ENCODE data around the gene DOCK4. TPM values are rescaled to one million over a fixed set of nuclear protein-coding genes. Genes with fewer than 3 reads are reported as not detected.
"Not testable (repeated sequence)": the region's sequence is repeated elsewhere in the genome, so short reads cannot be mapped to it uniquely, and the experiment has no call there.

DOCK4 gene
- polyA plus RNA-seq, 2 of the 4 experiments (the other 2 are of a cell fraction): 13.7 to 15.7 TPM

DNA sequence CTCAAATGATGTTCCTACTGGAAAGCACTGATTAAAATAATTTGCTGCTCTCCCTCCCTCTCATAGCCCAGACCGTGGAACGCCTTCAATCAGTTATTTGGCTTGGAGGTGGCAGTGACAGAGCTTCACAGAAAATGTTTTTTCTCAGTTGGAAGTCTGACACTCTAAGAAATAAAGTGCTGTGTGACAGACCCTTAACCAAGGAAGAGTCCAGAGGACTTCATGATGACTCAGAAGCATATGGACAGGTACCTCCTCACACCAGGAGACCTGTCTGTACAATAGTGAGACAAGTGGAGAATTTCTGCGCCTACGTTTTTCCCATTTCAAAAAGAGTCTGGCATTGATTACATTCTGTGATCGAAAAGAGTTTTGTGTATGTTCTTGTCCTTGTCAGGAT is 295.5 kb downstream of the DOCK4 start:
- ATAC-seq (no peak), FAIRE-seq (no peak), DNase-seq (ENCODE audit: low read depth in 1 of 2, low spot score in 1 of 2) (no peak)
- 87% methylated on average over 5 of the region's 5 CpGs for WGBS (ENCODE audit: missing lambda C conversion rate)
- CTCF ChIA-PET: no interaction called here
- no peak overlapping the region for H3K27ac ChIP-seq
- POLR2A ChIA-PET: no interaction called here
- H3K9me3 ChIP-seq: no peaks in the 10 kb centered on the region
- H3K4me3 ChIP-seq: no peak overlapping the region
- no peaks in the 10 kb centered on the region for H3K4me1 ChIP-seq
- no peak overlapping the region for H3K4me2 ChIP-seq
- TF ChIP-seq CHD4 (IDR thresholded peaks at IDR 0.05; ENCODE audit: borderline replicate concordance) (no peak), GATA3 (IDR thresholded peaks at IDR 0.05; ENCODE audit: borderline replicate concordance) (no peak), RARB (CRISPR knock-in tag; IDR thresholded peaks at IDR 0.05) (no peak), CEBPB (IDR thresholded peaks at IDR 0.05) (no peak), MAZ (IDR thresholded peaks at IDR 0.05; ENCODE audit: borderline replicate concordance, low read depth, low read length) (no peak), TFCP2L1 (CRISPR knock-in tag; IDR thresholded peaks at IDR 0.05) (no peak), HEYL (CRISPR knock-in tag; IDR thresholded peaks at IDR 0.05) (no peak), RCOR1 (IDR thresholded peaks at IDR 0.05; ENCODE audit: low read depth, low read length) (no peak), EP300 (IDR thresholded peaks at IDR 0.05) (no peak), MYC (IDR thresholded peaks at IDR 0.05; ENCODE audit: borderline replicate concordance, low read length) (no peak), HOXA7 (CRISPR knock-in tag; IDR thresholded peaks at IDR 0.05) (no peak), ZC3H11A (IDR thresholded peaks at IDR 0.05) (no peak), ZFP36 (IDR thresholded peaks at IDR 0.05; ENCODE audit: borderline replicate concordance, partially characterized antibody) (no peak), USF2 (IDR thresholded peaks at IDR 0.05) (no peak), HOXB13 (CRISPR knock-in tag; IDR thresholded peaks at IDR 0.05; ENCODE audit: low read depth) (no peak), ESRRA (IDR thresholded peaks at IDR 0.05; ENCODE audit: borderline replicate concordance, low read length) (no peak)
- TF ChIP-seq, protein P1, sequence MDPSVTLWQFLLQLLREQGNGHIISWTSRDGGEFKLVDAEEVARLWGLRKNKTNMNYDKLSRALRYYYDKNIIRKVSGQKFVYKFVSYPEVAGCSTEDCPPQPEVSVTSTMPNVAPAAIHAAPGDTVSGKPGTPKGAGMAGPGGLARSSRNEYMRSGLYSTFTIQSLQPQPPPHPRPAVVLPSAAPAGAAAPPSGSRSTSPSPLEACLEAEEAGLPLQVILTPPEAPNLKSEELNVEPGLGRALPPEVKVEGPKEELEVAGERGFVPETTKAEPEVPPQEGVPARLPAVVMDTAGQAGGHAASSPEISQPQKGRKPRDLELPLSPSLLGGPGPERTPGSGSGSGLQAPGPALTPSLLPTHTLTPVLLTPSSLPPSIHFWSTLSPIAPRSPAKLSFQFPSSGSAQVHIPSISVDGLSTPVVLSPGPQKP (IDR thresholded peaks at IDR 0.05; ENCODE audit: low read depth, low read length): no peak
- TF ChIP-seq, protein P2, sequence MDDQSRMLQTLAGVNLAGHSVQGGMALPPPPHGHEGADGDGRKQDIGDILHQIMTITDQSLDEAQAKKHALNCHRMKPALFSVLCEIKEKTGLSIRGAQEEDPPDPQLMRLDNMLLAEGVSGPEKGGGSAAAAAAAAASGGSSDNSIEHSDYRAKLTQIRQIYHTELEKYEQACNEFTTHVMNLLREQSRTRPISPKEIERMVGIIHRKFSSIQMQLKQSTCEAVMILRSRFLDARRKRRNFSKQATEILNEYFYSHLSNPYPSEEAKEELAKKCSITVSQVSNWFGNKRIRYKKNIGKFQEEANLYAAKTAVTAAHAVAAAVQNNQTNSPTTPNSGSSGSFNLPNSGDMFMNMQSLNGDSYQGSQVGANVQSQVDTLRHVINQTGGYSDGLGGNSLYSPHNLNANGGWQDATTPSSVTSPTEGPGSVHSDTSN (IDR thresholded peaks at IDR 0.05): no peak
- TF ChIP-seq, protein P3, sequence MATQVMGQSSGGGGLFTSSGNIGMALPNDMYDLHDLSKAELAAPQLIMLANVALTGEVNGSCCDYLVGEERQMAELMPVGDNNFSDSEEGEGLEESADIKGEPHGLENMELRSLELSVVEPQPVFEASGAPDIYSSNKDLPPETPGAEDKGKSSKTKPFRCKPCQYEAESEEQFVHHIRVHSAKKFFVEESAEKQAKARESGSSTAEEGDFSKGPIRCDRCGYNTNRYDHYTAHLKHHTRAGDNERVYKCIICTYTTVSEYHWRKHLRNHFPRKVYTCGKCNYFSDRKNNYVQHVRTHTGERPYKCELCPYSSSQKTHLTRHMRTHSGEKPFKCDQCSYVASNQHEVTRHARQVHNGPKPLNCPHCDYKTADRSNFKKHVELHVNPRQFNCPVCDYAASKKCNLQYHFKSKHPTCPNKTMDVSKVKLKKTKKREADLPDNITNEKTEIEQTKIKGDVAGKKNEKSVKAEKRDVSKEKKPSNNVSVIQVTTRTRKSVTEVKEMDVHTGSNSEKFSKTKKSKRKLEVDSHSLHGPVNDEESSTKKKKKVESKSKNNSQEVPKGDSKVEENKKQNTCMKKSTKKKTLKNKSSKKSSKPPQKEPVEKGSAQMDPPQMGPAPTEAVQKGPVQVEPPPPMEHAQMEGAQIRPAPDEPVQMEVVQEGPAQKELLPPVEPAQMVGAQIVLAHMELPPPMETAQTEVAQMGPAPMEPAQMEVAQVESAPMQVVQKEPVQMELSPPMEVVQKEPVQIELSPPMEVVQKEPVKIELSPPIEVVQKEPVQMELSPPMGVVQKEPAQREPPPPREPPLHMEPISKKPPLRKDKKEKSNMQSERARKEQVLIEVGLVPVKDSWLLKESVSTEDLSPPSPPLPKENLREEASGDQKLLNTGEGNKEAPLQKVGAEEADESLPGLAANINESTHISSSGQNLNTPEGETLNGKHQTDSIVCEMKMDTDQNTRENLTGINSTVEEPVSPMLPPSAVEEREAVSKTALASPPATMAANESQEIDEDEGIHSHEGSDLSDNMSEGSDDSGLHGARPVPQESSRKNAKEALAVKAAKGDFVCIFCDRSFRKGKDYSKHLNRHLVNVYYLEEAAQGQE (IDR thresholded peaks at IDR 0.05): no peak

- DNase-seq (ENCODE audit: low read depth in 1 of 2, low spot score in 1 of 2); H3K27ac ChIP-seq; H3K4me3 ChIP-seq; H3K9me3 ChIP-seq; POLR2A ChIA-PET; FAIRE-seq; ATAC-seq; H3K4me2 ChIP-seq; H3K4me1 ChIP-seq: not testable (repeated sequence)
- 84% methylated on average over 3 of the region's 3 CpGs for WGBS (ENCODE audit: missing lambda C conversion rate)
- CTCF ChIA-PET: interaction anchor here (1.0 kb wide), 1 partner anchor 11 kb away, joined by 3 read pairs; no protein-coding TSS in a partner anchor
Observed at GRCh38 chr7:111908673-111909072, 297.5 kb downstream of the DOCK4 start.
